Measurements from ENCODE around the gene SVIL.
"Not testable (repeated sequence)": the region's sequence is repeated elsewhere in the genome, so short reads cannot be mapped to it uniquely, and the experiment has no call there.

SVIL gene

GRCh38 chr10:29579455-29579970, 55.3 kb downstream of the SVIL start:
- ChIA-PET POLR2A (ENCODE audit: low non-redundant PET) (no interaction called here), CTCF (no interaction called here)
- H3K27ac ChIP-seq: no peak overlapping the region
- no peak for TF ChIP-seq CTCF (conservative IDR thresholded peaks at IDR 0.05; ENCODE audit: low read depth)
- no peak for DNase-seq (ENCODE audit: low spot score)

- no peak overlapping the region for H3K27ac ChIP-seq
- no peak for DNase-seq (ENCODE audit: low spot score)
- CTCF ChIA-PET: no interaction called here
- POLR2A ChIA-PET (ENCODE audit: low non-redundant PET): no interaction called here
- no peak for TF ChIP-seq CTCF (conservative IDR thresholded peaks at IDR 0.05; ENCODE audit: low read depth)
Observed at GRCh38 chr10:29578457-29578856, 56.3 kb downstream of the SVIL start.

GRCh38 chr10:29576681-29577080, 58.1 kb downstream of the SVIL start:
- DNase-seq (ENCODE audit: low spot score): no peak
- ChIA-PET POLR2A (ENCODE audit: low non-redundant PET) (no interaction called here), CTCF (no interaction called here)
- no peak for TF ChIP-seq CTCF (conservative IDR thresholded peaks at IDR 0.05; ENCODE audit: low read depth)
- H3K27ac ChIP-seq: no peak overlapping the region

- H3K27ac ChIP-seq: no peak overlapping the region
- DNase-seq (ENCODE audit: low spot score): no peak
- ChIA-PET POLR2A (ENCODE audit: low non-redundant PET) (no interaction called here), CTCF (no interaction called here)
- no peak for TF ChIP-seq CTCF (conservative IDR thresholded peaks at IDR 0.05; ENCODE audit: low read depth)
Observed at GRCh38 chr10:29575098-29575455, 59.7 kb downstream of the SVIL start.

- CTCF ChIA-PET; DNase-seq (ENCODE audit: low spot score); H3K27ac ChIP-seq; POLR2A ChIA-PET (ENCODE audit: low non-redundant PET): not testable (repeated sequence)
Observed at GRCh38 chr10:29574212-29575097, 60.3 kb downstream of the SVIL start.

GRCh38 chr10:29570248-29570647, 64.5 kb downstream of the SVIL start:
- H3K27ac ChIP-seq; POLR2A ChIA-PET (ENCODE audit: low non-redundant PET); DNase-seq (ENCODE audit: low spot score): not testable (repeated sequence)
- CTCF ChIA-PET: interaction anchor here (1.2 kb wide), 1 partner anchor 25 kb away, joined by 3 read pairs; no protein-coding TSS in a partner anchor

GRCh38 chr10:29569795-29570194, 65.0 kb downstream of the SVIL start:
- ChIA-PET CTCF (interaction anchor here (1.2 kb wide), 1 partner anchor 26 kb away, joined by 3 read pairs; no protein-coding TSS in a partner anchor), POLR2A (ENCODE audit: low non-redundant PET) (no interaction called here)
- DNase-seq (ENCODE audit: low spot score): no peak
- no peak overlapping the region for H3K27ac ChIP-seq
- no peak for TF ChIP-seq CTCF (conservative IDR thresholded peaks at IDR 0.05; ENCODE audit: low read depth)
